ENCODE results near the gene FRMD4A.
"Not testable (repeated sequence)": the region's sequence is repeated elsewhere in the genome, so short reads cannot be mapped to it uniquely, and the experiment has no call there.

The FRMD4A gene

DNA sequence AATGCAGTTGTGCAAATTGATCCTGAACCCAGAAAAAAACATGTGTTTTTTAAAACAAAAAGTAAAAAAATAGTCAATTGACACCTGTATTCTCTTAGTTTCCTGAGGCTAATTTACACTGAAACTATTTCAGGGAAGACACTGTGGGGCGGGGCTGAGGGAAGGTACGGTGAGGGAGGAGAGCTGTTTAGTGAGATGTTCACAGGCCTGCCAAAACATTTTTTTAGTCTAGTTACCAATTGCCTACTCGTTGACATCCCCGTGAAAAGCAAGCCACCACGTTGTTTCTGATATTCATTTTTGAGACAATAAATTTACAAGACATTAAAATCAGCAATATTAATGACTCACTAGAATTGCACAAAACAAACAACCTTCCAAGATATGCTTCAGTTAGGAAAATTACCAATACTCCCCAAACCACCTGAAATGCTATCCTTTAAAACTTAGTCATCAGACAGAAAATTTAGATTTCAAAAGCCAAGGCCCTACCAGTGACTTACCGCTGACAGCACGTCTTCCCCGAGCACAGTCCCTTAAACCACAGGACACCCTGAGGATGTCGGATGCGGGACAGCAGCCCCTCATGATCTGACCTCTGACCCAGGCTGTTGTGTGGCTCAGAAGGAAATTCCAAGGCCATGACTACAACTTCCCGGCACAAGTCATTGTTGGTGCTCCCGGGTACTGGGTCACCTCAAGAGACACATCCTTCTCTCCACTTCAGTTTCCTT lies 464.8 kb downstream of the FRMD4A start:
- DNase-seq = no peak

GRCh38 chr10:13865220-13865619 lies 465.5 kb downstream of the FRMD4A start:
- DNase-seq = not testable (repeated sequence)

GRCh38 chr10:13862546-13863233 lies 468.0 kb downstream of the FRMD4A start:
- DNase-seq = no peak

- no peak for DNase-seq
Measured at GRCh38 chr10:13860886-13861285, 469.8 kb downstream of the FRMD4A start.

- no peak for DNase-seq
Measured at GRCh38 chr10:13859979-13860654, 470.6 kb downstream of the FRMD4A start.

DNA sequence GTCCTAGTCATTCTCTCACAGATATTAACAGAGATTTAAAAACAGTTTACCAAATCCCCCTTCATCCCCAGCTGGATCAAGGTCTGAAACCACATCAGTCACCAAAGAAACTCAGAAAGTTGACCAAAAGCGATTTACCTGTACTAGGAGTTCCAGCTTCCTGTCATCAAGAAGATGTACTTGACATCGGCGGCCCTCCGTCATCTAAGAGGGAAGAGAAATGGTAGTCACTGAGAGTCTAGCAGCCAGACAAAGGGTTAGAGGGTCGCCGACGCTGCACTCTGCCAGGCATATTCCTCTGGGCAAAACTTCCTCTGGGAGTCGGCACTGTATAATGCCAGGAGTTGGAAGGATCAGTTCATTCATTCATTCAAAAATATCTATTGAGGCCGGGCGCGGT lies 472.0 kb downstream of the FRMD4A start:
- DNase-seq = no peak

- DNase-seq = no peak
Measured at GRCh38 chr10:13857451-13857850, 473.3 kb downstream of the FRMD4A start.

DNA sequence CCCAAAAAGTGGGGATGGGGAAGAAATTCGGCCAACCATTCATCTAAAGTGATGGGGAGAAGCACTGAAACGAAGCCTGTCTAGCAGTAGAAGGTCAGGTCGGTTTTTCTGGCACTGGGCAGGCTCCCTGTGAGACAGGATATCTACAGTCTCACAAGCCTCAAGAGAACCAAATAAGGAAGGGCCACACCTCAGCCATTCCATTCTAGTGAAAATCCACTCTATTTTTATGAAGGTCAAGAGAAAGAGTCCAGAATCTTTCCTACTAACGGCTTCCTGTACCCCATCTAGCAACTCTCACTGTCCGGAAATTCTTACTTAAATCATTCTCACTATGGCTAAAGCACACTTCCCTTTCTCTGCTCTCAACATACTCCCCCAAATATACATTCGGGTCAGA lies 476.9 kb downstream of the FRMD4A start:
- DNase-seq = no peak

DNA sequence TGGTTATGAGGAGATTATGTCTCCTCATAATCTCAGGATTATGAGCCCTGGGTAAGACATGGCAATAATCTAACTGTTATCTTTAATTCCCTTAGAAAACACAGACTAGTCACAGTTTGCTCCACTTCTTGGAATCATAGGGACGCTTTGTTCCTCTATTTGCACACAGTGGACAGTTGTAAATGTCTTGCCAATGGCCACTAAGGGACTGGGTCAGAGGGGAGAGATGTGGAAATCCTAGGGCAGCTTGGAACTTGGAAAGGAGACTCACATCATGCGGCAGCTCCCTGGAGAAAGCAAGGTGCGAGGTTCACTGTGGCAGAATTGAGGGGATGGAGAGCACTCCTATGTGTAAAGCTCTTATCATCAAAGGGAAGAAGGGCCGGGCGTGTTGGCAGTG lies 477.9 kb downstream of the FRMD4A start:
- DNase-seq = no peak

- no peak for DNase-seq
Measured at GRCh38 chr10:13851906-13852305, 478.8 kb downstream of the FRMD4A start.

DNA sequence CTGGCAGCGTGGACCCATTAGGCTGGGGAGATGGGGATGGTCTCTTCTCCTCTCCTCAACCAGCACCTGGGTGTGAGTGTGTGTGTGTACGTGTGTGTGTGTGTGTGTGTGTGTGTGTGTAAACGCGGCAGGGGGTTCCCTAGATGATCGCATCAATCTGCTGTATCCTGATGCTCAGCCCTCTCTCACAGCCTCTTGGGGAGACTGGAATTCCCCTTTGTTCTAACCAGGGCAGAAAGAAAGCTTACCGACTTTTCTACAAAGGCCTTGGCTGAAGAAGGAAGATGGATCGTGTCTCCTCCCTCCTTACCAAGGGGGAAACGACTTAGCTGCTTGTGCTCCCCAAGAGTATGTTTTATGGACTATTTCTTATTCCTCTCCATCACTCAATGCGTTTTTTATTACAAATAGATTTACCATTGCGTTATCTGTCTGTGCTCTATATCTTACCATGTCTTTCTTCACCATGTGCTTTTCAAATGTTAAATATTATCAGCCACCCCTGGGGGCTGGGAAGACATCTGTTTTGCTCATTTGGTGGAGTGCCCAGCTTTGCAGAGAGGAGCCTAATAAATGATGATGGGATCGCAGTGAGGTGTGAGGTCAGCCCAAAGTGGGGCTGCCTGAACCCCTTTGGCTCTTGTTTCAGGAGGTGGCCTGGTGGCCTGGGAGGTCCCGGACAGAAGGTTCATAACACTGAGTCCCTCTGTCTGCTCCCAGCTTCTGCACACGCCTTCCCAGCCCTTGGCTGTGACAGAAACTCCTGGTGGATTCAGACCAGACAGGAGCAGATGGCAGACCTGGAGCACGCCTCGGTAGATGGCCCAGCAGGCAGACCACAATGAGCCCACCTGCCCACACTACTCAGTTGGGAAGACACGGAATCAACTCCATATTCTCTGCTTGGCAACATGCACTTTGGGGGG lies 481.9 kb downstream of the FRMD4A start:
- no peak for DNase-seq

- DNase-seq = no peak
Measured at GRCh38 chr10:13847201-13847631, 483.5 kb downstream of the FRMD4A start.

- DNase-seq = no peak
Measured at GRCh38 chr10:13845897-13846296, 484.8 kb downstream of the FRMD4A start.

DNA sequence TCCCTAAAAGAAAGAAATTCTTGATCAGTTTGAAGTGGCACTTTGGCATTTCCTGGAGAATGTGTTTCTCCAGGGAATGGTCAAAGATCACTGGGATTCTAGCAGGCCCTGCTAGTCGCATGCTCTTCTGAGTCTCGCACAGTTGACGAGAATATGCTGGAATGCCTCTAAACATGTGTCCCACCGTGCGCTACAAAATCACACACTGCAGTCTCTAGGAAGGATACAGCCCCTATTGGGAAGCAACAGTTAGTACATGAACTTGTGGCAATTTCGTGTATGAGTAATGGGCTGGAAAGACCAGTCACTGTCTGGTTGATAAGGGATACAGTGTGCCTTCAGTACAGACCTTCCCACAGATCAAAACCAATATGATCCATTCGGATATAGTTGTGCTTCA lies 486.1 kb downstream of the FRMD4A start:
- no peak for DNase-seq

DNA sequence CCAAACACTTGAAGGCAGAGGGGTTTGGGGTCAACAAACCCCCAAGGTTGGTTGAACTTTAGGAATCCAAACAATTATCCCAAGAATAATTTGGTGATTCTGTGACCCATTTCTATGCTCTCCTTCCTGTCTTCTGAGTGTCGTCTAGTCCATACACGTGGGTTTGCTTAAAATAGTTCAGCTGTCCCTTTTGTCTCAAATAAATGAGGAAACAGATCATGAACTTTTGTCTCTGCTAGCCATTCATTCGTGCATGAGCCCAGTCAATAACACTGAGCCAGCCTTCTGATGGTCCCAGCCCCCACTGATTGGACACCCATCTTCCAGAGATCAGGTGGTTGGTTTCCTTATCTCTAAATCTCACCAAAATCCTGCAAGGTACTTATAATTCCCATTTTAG lies 488.6 kb downstream of the FRMD4A start:
- DNase-seq = no peak

- no peak for DNase-seq
Measured at GRCh38 chr10:13840036-13840435, 490.7 kb downstream of the FRMD4A start.

- DNase-seq = no peak
Measured at GRCh38 chr10:13839430-13839990, 491.2 kb downstream of the FRMD4A start.

GRCh38 chr10:13839030-13839429 lies 491.7 kb downstream of the FRMD4A start:
- DNase-seq = no peak

DNA sequence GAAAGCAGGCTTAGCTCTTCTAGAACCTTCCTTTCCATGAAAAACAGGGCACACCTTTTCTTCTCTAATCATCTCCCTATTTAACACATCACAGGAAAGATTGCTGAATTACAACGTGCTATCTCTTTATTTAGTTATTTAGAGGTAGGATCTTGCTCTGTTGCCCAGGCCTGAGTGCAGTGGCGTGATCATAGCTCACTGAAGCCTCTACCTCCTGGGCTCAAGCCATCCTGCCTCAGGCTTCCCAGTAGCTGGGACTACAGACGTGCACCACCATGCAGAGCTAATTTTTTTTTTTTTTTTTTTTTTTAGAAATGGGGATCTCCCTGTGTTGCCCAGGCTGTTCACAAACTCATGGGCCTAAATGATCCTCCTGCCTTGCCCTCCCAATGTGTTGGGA lies 492.8 kb downstream of the FRMD4A start:
- no peak for DNase-seq

DNA sequence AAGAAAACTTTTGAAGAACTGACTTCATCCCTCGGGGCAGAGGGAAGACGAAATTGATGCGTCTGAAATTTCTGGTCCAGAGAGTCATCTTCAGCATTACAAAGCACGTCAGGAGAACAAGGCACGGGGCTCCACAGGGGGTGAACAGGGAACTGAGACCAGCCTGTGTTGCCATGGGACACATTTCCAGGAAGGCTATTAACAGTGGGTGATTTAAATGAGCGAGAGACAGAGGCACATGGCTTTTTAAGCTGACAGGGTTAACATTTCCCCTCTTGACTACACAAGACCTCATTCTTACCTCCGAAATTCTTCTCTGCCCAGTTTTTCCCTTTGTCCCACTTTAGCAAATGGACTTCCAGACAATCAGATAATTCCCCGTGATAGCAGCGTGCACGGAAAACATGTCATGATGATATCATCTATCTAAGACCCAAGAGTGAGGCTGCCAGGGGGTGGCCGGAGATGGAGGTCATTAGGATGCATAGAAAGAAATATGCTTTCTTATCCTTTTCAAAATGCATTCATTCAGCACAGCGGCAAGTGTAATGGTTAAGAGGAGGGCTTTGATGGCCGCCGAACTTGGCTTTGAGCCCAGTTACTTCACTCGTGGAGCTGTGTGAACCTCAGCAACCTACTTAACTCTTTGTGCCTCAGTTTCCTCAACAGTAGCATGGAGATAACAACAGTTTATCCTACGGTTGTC lies 496.0 kb downstream of the FRMD4A start:
- DNase-seq = no peak

- DNase-seq = no peak
Measured at GRCh38 chr10:13831711-13832141, 499.0 kb downstream of the FRMD4A start.

GRCh38 chr10:13830385-13830784 lies 500.3 kb downstream of the FRMD4A start:
- DNase-seq = no peak

All from CD4-positive, alpha-beta T cell treated with Interleukin-15 for 1 hour (primary cell).